ENCODE results near the gene C1orf56. TPM values are rescaled to one million over a fixed set of nuclear protein-coding genes. Genes with fewer than 3 reads are reported as not detected.

Gene C1orf56
- total and polyA plus RNA-seq, 10 donors: 1.4 to 5.5 (median 2.8) TPM

DNA sequence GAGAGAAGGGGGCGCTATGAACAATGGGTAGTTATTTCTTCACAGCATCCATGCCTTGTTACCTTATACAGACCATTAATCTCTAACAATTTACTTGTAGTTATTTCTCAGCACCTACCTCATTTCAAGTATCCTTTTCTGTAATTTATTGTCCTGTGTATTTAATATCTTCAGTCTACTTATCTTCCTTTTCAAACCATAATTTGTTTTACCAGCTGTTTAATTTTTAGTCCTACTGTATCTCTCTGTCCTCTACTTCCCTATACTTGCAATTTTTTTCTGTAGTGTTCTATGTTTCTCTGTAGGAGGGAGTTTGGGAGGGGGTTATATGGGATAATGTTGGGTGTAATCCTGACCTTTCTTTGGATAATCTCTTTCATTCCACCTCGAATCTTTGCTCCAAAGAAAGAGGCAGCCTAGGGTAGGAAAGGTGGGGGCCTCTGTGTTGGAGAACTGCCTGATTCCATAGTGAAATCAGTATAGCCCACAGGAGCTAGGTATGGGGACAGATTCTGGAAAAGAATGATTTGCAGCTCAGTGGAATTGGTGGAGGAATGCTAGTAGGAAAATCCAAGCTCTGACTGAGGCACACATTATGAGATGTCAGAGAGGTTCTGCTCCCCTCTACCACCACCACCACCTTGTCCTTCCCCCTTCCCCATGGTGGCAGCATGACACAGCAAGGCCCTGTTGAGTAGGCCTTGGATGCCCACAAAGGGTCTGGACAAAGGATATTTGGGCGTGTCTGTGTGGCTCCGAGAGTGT is 13.3 kb downstream of the C1orf56 start:
- Histone ChIP-seq H3K27me3 (replicated peaks in 1 of 7) (no peaks in the 10 kb centered on the region), H3K4me3 (peak overlapping the region in 6 of 8 donors; percentile 73 to 93 (median 86)), H3K36me3 (peaks cover 0 to 15% (median 3%) of the 10 kb centered on the region in 6 donors), H3K27ac (peak overlapping the region in 5 of 8 donors; percentile 94 to 99 (median 98)), H3K9me3 (no peaks in the 10 kb centered on the region), H3K4me1 (peaks cover 15 to 43% (median 39%) of the 10 kb centered on the region in 6 donors)
- WGBS, 5 donors: 60 to 73% (median 67%) methylated on average over 4 of the region's 4 CpGs
- intact Hi-C loops (cut with DNase I; ENCODE audit: low total_unique reads): no loop called here
- no peak for DNase-seq
- TF ChIP-seq CTCF (IDR thresholded peaks at IDR 0.05 in 8 of 11, conservative IDR thresholded peaks at IDR 0.05 in 3 of 11): no peak
- no peak for TF ChIP-seq POLR2AphosphoS5 (IDR thresholded peaks at IDR 0.05)
- no peak for TF ChIP-seq POLR2A (IDR thresholded peaks at IDR 0.05)

- no peak for DNase-seq
- intact Hi-C loops (cut with DNase I; ENCODE audit: low total_unique reads): no loop called here
- Histone ChIP-seq H3K27me3 (replicated peaks in 1 of 7) (no peaks in the 10 kb centered on the region), H3K4me1 (peaks cover 7 to 34% (median 30%) of the 10 kb centered on the region in 6 donors), H3K36me3 (peaks cover 0 to 7% (median 0%) of the 10 kb centered on the region in 6 donors), H3K9me3 (no peaks in the 10 kb centered on the region), H3K27ac (no peak overlapping the region), H3K4me3 (no peak overlapping the region)
- WGBS, 5 donors: 91 to 96% (median 94%) methylated on average over 2 of the region's 2 CpGs
- no peak for TF ChIP-seq POLR2A (IDR thresholded peaks at IDR 0.05)
- TF ChIP-seq CTCF (IDR thresholded peaks at IDR 0.05 in 8 of 11, conservative IDR thresholded peaks at IDR 0.05 in 3 of 11): no peak
- no peak for TF ChIP-seq POLR2AphosphoS5 (IDR thresholded peaks at IDR 0.05)
These were observed 14.2 kb downstream of the C1orf56 start for GRCh38 chr1:151061704-151062103.

DNA sequence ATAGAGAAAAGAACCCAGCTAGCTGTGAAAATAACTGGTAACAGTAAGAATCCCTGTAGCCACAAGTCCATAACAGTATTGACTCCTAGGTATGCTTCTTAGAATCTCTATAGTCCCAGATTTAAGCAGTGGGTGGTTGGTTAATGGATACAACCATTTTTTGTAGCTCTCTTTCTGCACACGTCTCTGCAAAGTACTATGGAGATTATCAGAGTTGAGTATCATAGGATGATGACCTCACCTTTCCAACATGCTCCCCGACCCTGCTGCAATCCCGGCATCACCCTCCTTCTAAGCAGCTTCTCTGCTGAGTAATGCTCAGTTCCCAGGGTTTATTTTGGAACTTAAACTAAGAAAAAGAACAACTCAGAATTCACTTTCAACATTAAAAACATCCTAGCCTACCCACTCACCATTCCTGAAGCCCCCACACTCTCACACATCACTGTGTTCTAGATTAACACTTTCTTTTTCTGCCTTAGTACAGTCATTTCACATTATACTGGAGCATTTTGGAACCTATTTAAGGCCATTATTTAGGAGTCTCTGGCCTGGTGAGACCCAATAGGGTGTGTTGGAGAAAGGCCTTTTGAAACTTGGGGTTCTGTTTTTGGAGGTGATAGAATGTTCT is 15.3 kb downstream of the C1orf56 start:
- WGBS, 5 donors: 82 to 95% (median 94%) methylated on average over 3 of the region's 3 CpGs
- no peak for TF ChIP-seq CTCF (IDR thresholded peaks at IDR 0.05 in 8 of 11, conservative IDR thresholded peaks at IDR 0.05 in 3 of 11)
- no peak for TF ChIP-seq POLR2A (IDR thresholded peaks at IDR 0.05)
- TF ChIP-seq POLR2AphosphoS5 (IDR thresholded peaks at IDR 0.05): no peak
- Histone ChIP-seq H3K27ac (no peak overlapping the region), H3K36me3 (no peaks in the 10 kb centered on the region), H3K9me3 (no peaks in the 10 kb centered on the region), H3K4me1 (peaks cover 0 to 23% (median 19%) of the 10 kb centered on the region in 6 donors), H3K27me3 (replicated peaks in 1 of 7) (no peaks in the 10 kb centered on the region), H3K4me3 (no peak overlapping the region)
- intact Hi-C loops (cut with DNase I; ENCODE audit: low total_unique reads): no loop called here
- DNase-seq: no peak

- intact Hi-C loops (cut with DNase I; ENCODE audit: low total_unique reads): no loop called here
- Histone ChIP-seq H3K4me1 (peaks cover 0 to 22% (median 17%) of the 10 kb centered on the region in 6 donors), H3K36me3 (no peaks in the 10 kb centered on the region), H3K9me3 (no peaks in the 10 kb centered on the region), H3K27me3 (replicated peaks in 1 of 7) (no peaks in the 10 kb centered on the region), H3K4me3 (no peak overlapping the region), H3K27ac (no peak overlapping the region)
- no peak for DNase-seq
- TF ChIP-seq POLR2AphosphoS5 (IDR thresholded peaks at IDR 0.05) (no peak), CTCF (IDR thresholded peaks at IDR 0.05 in 8 of 11, conservative IDR thresholded peaks at IDR 0.05 in 3 of 11) (no peak), POLR2A (IDR thresholded peaks at IDR 0.05) (no peak)
These were observed 17.6 kb downstream of the C1orf56 start for GRCh38 chr1:151065089-151065645.

Data from spleen (tissue), 11 donors.